GM10248 (cell line): Measurements from ENCODE around the gene SRL.

Experiments used
- CTCF ChIA-PET: fragments of 300-600 bp; sonication (Branson Sonifier 250); formaldehyde crosslinking; extraction: SDS; loops from one replicate; lab custom pipeline; 2021; ENCODE audit warnings: antibody characterized with exemption; lab: Yijun Ruan, JAX
- POLR2A ChIA-PET: fragments of 350-650 bp; sonication (Branson Sonifier 250); formaldehyde crosslinking; extraction: SDS; loops from one replicate; lab custom pipeline; 2020; ENCODE audit warnings: antibody characterized with exemption; lab: Yijun Ruan, JAX
- DNase-seq: peaks from one replicate; pipeline ENCODE4 v3.0.0; 2012; ENCODE audit errors: extremely low spot score
- CTCF ChIP-seq: IDR thresholded peaks from 2 replicates; pipeline ENCODE4 v1.5.1; 2012; ENCODE audit warnings: mild to moderate bottlenecking, low read depth; ENCODE audit errors: extremely low read depth, missing control alignments, control extremely low read depth

Gene SRL

GRCh38 chr16:4241928-4242283, at the start of gene SRL:
Gene SRL, minus strand, starts transcription at chr16:4242080. Its CDS starts 13 bp downstream, at chr16:4242067.
- no peak for TF ChIP-seq CTCF
- DNase-seq: no peak
- CTCF ChIA-PET: interaction anchor here (10.8 kb wide), 1 partner anchor 12 kb away, joined by 70 read pairs; no protein-coding TSS in a partner anchor
- POLR2A ChIA-PET: no interaction called here

GRCh38 chr16:4290236-4290830, 48.5 kb upstream of the SRL start:
- CTCF ChIA-PET: interaction anchor here (1.0 to 2.6 kb wide), 9 partner anchors 7 to 216 kb away, joined by 3 to 22 read pairs (median 4); no protein-coding TSS in a partner anchor
- POLR2A ChIA-PET: interaction anchor here (0.6 kb wide), 1 partner anchor 223 kb away, joined by 4 read pairs; no protein-coding TSS in a partner anchor
- TF ChIP-seq CTCF: no peak
- peak; percentile 3 for DNase-seq

- POLR2A ChIA-PET: no interaction called here
- peak; percentile 94 for DNase-seq
- CTCF ChIA-PET: interaction anchor here (0.6 to 8.3 kb wide), 25 partner anchors 9 to 114 kb away, joined by 3 to 86 read pairs (median 4); partner anchors contain the start of gene TFAP4
- TF ChIP-seq CTCF: peak; percentile 99
These were observed 46.5 kb upstream of the SRL start for GRCh38 chr16:4288148-4288921.

GRCh38 chr16:4285167-4285566, 43.3 kb upstream of the SRL start:
- no peak for TF ChIP-seq CTCF
- DNase-seq: no peak
- CTCF ChIA-PET: interaction anchor here (8.3 kb wide), 1 partner anchor 45 kb away, joined by 86 read pairs; no protein-coding TSS in a partner anchor
- POLR2A ChIA-PET: no interaction called here

GRCh38 chr16:4283939-4284338, 42.1 kb upstream of the SRL start:
- CTCF ChIA-PET: interaction anchor here (1.5 to 8.3 kb wide), 4 partner anchors 10 to 46 kb away, joined by 3 to 86 read pairs (median 12); partner anchors contain the start of gene TFAP4
- no peak for TF ChIP-seq CTCF
- POLR2A ChIA-PET: no interaction called here
- no peak for DNase-seq

- CTCF ChIA-PET: interaction anchor here (1.5 to 8.3 kb wide), 4 partner anchors 9 to 46 kb away, joined by 3 to 86 read pairs (median 12); partner anchors contain the start of gene TFAP4
- no peak for TF ChIP-seq CTCF
- no peak for DNase-seq
- POLR2A ChIA-PET: no interaction called here
These were observed 41.6 kb upstream of the SRL start for GRCh38 chr16:4283441-4283840.
